Measurements from ENCODE around the gene DCUN1D1. TPM values are rescaled to one million over a fixed set of nuclear protein-coding genes. Genes with fewer than 3 reads are reported as not detected.
A peak's percentile ranks its signal among the peaks of the same experiment; 100 is the strongest.

The DCUN1D1 gene
- 10 to 100 TPM; 20.5 to 31.4 (median 27.4) TPM for total RNA-seq

GRCh38 chr3:182980204-182981037, at the start of gene DCUN1D1:
Gene DCUN1D1, minus strand, starts transcription at chr3:182980538. Its CDS starts 49 bp downstream, at chr3:182980489.
- no peaks in the 10 kb centered on the region for H3K9me3 ChIP-seq
- H3K36me3 ChIP-seq: no peaks in the 10 kb centered on the region
- TF ChIP-seq POLR2A (IDR thresholded peaks at IDR 0.05): peak; percentile 36
- no peak for TF ChIP-seq CTCF (IDR thresholded peaks at IDR 0.05)
- no peak for TF ChIP-seq EP300 (IDR thresholded peaks at IDR 0.05; ENCODE audit: low read depth)
- TF ChIP-seq POLR2AphosphoS5 (IDR thresholded peaks at IDR 0.05): peak in 2 of 3 donors; percentile 79 to 81
- intact Hi-C loops (cut with DNase I; ENCODE audit: low total_unique reads): no loop called here
- in situ Hi-C loops (cut with MboI; ENCODE audit: low pct_ligation_motif_present in 1 of 4, low pct_unique_long_range_greater_than_20kb in 1 of 4, low sequenced_read_pairs in 3 of 4): no loop called here
- DNase-seq: peak; percentile 91
- 1% methylated on average over 36 of the region's 106 CpGs; no CpG with 5 or more reads in 1 of the 2 donors for WGBS, 2 donors (ENCODE audit: low coverage in 1 of 2)
- H3K4me3 ChIP-seq: peak within 1 kb of the TSS; percentile 88 to 100 (median 98)
- peak within 1 kb of the TSS; percentile 92 to 96 (median 94) for H3K27ac ChIP-seq
- H3K27me3 ChIP-seq: no peaks in the 10 kb centered on the region
- H3K4me1 ChIP-seq: peaks cover 10 to 25% (median 15%) of the 10 kb centered on the region in 4 donors

GRCh38 chr3:183028416-183028815, 48.1 kb upstream of the DCUN1D1 start:
- H3K27ac ChIP-seq: no peak overlapping the region
- H3K27me3 ChIP-seq: no peaks in the 10 kb centered on the region
- no peaks in the 10 kb centered on the region for H3K9me3 ChIP-seq
- no peak overlapping the region for H3K4me3 ChIP-seq
- peaks cover 0 to 4% (median 0%) of the 10 kb centered on the region in 4 donors for H3K4me1 ChIP-seq
- in situ Hi-C loops (cut with MboI; ENCODE audit: low pct_ligation_motif_present in 1 of 4, low pct_unique_long_range_greater_than_20kb in 1 of 4, low sequenced_read_pairs in 3 of 4): no loop called here
- 82 to 100% methylated on average over 1 to 3 of the region's 3 CpGs for WGBS, 2 donors (ENCODE audit: low coverage in 1 of 2)
- intact Hi-C loops (cut with DNase I; ENCODE audit: low total_unique reads): no loop called here
- H3K36me3 ChIP-seq: peaks cover 0 to 8% (median 3%) of the 10 kb centered on the region in 4 donors
- no peak for DNase-seq
- TF ChIP-seq EP300 (IDR thresholded peaks at IDR 0.05; ENCODE audit: low read depth) (no peak), POLR2AphosphoS5 (IDR thresholded peaks at IDR 0.05) (no peak), CTCF (IDR thresholded peaks at IDR 0.05) (no peak), POLR2A (IDR thresholded peaks at IDR 0.05) (no peak)

GRCh38 chr3:183027276-183027675, 46.9 kb upstream of the DCUN1D1 start:
- intact Hi-C loops (cut with DNase I; ENCODE audit: low total_unique reads): no loop called here
- H3K9me3 ChIP-seq: no peaks in the 10 kb centered on the region
- peaks cover 0 to 9% (median 2%) of the 10 kb centered on the region in 4 donors for H3K4me1 ChIP-seq
- no peak for DNase-seq
- TF ChIP-seq CTCF (IDR thresholded peaks at IDR 0.05) (no peak), POLR2AphosphoS5 (IDR thresholded peaks at IDR 0.05) (no peak), EP300 (IDR thresholded peaks at IDR 0.05; ENCODE audit: low read depth) (no peak), POLR2A (IDR thresholded peaks at IDR 0.05) (no peak)
- H3K27me3 ChIP-seq: no peaks in the 10 kb centered on the region
- no peak overlapping the region for H3K4me3 ChIP-seq
- in situ Hi-C loops (cut with MboI; ENCODE audit: low pct_ligation_motif_present in 1 of 4, low pct_unique_long_range_greater_than_20kb in 1 of 4, low sequenced_read_pairs in 3 of 4): no loop called here
- H3K36me3 ChIP-seq: peaks cover 0 to 8% (median 3%) of the 10 kb centered on the region in 4 donors
- 100% methylated on average over 1 of the region's 1 CpG for WGBS, 2 donors (ENCODE audit: low coverage in 1 of 2)
- no peak overlapping the region for H3K27ac ChIP-seq

- Histone ChIP-seq H3K4me3 (no peak overlapping the region), H3K36me3 (peaks cover 0 to 8% (median 1%) of the 10 kb centered on the region in 4 donors), H3K9me3 (no peaks in the 10 kb centered on the region), H3K27me3 (no peaks in the 10 kb centered on the region), H3K27ac (no peak overlapping the region), H3K4me1 (peaks cover 0 to 9% (median 2%) of the 10 kb centered on the region in 4 donors)
- intact Hi-C loops (cut with DNase I; ENCODE audit: low total_unique reads) (no loop called here), in situ Hi-C loops (cut with MboI; ENCODE audit: low pct_ligation_motif_present in 1 of 4, low pct_unique_long_range_greater_than_20kb in 1 of 4, low sequenced_read_pairs in 3 of 4) (no loop called here)
- TF ChIP-seq EP300 (IDR thresholded peaks at IDR 0.05; ENCODE audit: low read depth) (no peak), POLR2A (IDR thresholded peaks at IDR 0.05) (no peak), POLR2AphosphoS5 (IDR thresholded peaks at IDR 0.05) (no peak), CTCF (IDR thresholded peaks at IDR 0.05) (no peak)
- DNase-seq: no peak
- 57 to 61% methylated on average over 3 of the region's 3 CpGs for WGBS, 2 donors (ENCODE audit: low coverage in 1 of 2)
These were observed 42.7 kb upstream of the DCUN1D1 start for GRCh38 chr3:183022936-183023516.
